ENCODE data around the gene DRAM1.

DNA sequence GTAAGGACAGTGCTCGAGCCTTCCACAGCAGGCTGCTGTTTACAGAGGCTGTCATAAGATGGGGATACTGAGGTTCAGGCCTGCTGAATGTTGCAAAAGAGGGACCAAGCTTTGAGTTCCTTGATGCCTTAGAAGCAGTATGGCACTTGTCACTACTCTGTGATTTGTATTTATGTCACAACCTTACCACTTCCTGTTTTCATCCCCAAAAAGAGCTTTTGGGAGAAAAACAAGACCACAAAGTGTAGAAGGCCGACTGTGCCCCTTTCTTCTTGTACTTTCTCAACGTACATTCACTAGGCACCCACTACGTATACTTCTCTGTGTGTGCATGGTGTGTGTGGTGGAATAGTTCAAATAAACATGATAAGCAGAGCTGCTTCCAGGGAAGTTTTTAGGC, 90.1 kb downstream of the DRAM1 start:
- no peak for TF ChIP-seq CTCF (IDR thresholded peaks at IDR 0.05)
- TF ChIP-seq EZH2 (IDR thresholded peaks at IDR 0.05; ENCODE audit: borderline replicate concordance, insufficient read depth, low read depth, low read length, poor library complexity, severe bottlenecking), result no peak

Data from B cell (primary cell).